ENCODE data around the gene VPS35L.

Gene VPS35L

DNA sequence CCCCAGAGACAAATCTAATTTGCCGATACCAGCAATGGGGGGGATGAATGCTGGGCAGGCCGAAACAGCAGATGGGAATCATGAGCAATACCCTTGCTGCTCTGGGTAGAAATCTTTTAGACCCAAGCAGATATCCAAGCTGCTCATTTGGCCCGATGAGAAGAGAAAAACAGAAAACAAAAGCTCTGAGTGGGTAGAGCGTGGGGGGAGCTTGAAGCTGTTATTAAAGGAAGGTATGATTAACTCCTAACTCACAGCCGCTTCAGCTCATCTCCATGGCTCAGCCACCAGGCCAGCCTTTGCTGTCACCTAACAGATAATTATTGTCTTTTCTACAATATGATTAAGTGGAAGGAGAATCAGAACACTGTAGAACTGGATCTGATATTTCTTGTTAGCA, 58.3 kb downstream of the VPS35L start:
- TF ChIP-seq, protein P1, sequence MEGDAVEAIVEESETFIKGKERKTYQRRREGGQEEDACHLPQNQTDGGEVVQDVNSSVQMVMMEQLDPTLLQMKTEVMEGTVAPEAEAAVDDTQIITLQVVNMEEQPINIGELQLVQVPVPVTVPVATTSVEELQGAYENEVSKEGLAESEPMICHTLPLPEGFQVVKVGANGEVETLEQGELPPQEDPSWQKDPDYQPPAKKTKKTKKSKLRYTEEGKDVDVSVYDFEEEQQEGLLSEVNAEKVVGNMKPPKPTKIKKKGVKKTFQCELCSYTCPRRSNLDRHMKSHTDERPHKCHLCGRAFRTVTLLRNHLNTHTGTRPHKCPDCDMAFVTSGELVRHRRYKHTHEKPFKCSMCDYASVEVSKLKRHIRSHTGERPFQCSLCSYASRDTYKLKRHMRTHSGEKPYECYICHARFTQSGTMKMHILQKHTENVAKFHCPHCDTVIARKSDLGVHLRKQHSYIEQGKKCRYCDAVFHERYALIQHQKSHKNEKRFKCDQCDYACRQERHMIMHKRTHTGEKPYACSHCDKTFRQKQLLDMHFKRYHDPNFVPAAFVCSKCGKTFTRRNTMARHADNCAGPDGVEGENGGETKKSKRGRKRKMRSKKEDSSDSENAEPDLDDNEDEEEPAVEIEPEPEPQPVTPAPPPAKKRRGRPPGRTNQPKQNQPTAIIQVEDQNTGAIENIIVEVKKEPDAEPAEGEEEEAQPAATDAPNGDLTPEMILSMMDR (IDR thresholded peaks at IDR 0.05; ENCODE audit: borderline replicate concordance, control extremely low read depth, extremely low read depth, insufficient read depth, missing control alignments), result no peak
- in situ Hi-C loops (cut with MboI; ENCODE audit: low sequenced_read_pairs, unreplicated experiment), result no loop called here
- no peak for DNase-seq (ENCODE audit: low spot score)

DNA sequence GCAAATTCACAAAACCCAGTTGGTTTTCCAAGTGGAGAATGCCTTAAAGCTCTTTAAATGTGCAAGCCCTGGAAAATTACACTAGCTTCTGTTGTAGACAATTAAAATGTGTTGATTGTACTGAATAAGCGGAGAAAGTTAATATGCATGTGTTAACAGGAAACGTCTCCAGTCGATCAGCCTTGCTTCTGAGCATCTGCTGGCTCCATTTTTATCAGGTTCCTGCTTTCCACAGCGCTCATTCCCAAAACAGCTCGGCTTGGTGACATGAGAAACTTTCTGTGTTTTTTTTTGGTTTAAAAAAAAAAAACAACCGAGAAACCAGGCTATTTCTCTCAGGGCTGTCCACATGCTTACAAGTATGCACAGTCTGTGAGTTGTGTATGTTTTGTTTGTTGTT, 60.7 kb downstream of the VPS35L start:
- TF ChIP-seq, protein P1 (IDR thresholded peaks at IDR 0.05; ENCODE audit: borderline replicate concordance, control extremely low read depth, extremely low read depth, insufficient read depth, missing control alignments), result no peak
- DNase-seq (ENCODE audit: low spot score), result no peak
- in situ Hi-C loops (cut with MboI; ENCODE audit: low sequenced_read_pairs, unreplicated experiment), result no loop called here

DNA sequence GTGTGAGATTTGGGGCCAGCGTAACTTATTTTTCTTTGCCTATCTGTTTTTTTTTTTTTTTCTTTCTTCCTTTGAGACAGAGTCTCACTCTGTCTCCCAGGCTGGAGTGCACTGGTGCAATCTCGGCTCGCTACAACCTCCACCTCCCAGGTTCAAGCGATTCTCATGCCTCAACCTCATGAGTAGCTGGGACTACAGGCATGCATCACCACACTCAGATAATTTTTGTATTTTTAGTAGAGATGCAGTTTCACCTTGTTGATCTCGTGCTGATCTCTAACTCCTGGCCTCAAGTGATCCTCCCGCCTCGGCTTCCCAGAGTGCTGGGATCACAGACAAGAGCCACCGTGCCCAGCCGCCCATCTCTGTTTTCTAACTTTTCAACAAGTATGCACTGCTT, 63.4 kb downstream of the VPS35L start:
- DNase-seq (ENCODE audit: low spot score), result no peak
- TF ChIP-seq, protein P1 (IDR thresholded peaks at IDR 0.05; ENCODE audit: borderline replicate concordance, control extremely low read depth, extremely low read depth, insufficient read depth, missing control alignments), result no peak
- in situ Hi-C loops (cut with MboI; ENCODE audit: low sequenced_read_pairs, unreplicated experiment), result no loop called here

DNA sequence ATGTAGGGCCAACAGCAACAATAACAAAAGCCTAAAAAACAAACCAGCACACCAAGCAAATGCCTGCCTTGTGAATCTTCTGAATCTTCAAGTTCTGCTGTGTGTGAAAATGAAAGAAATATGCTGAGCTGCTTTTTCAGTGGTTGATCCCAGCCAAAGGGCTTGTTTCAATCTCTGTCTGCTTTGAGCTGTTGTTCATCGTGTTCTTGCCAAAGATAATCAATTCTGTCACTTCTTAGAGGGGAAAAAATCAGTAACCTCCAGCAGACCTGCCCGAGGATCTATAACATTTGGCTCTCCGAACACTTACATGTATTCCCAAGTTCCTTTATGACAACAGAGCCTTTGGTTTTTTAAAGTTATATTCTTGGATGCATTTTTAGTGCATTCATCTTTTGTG, 65.9 kb downstream of the VPS35L start:
- in situ Hi-C loops (cut with MboI; ENCODE audit: low sequenced_read_pairs, unreplicated experiment), result no loop called here
- TF ChIP-seq, protein P1 (IDR thresholded peaks at IDR 0.05; ENCODE audit: borderline replicate concordance, control extremely low read depth, extremely low read depth, insufficient read depth, missing control alignments), result no peak
- DNase-seq (ENCODE audit: low spot score), result no peak

DNA sequence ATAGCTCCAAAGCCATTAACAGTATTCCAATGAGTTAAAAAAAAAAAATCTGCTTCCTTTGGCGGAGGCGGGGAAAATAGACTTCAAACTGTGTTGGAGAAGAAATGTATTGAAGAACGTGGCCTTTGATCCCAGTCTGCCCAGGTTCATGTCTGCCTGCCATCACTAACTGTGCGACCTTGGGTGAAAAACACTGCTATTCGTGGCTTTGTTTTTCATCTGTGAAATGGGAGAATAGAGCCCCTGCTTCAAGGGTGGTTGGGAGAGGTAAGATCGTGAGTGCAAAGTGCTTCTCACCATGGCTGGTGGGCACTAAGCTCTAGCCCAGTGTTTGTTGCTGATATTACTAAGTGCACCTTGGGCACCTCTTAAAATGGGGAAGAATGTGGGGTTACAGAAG, 69.5 kb downstream of the VPS35L start:
- TF ChIP-seq, protein P1 (IDR thresholded peaks at IDR 0.05; ENCODE audit: borderline replicate concordance, control extremely low read depth, extremely low read depth, insufficient read depth, missing control alignments), result no peak
- in situ Hi-C loops (cut with MboI; ENCODE audit: low sequenced_read_pairs, unreplicated experiment), result no loop called here
- DNase-seq (ENCODE audit: low spot score), result no peak

DNA sequence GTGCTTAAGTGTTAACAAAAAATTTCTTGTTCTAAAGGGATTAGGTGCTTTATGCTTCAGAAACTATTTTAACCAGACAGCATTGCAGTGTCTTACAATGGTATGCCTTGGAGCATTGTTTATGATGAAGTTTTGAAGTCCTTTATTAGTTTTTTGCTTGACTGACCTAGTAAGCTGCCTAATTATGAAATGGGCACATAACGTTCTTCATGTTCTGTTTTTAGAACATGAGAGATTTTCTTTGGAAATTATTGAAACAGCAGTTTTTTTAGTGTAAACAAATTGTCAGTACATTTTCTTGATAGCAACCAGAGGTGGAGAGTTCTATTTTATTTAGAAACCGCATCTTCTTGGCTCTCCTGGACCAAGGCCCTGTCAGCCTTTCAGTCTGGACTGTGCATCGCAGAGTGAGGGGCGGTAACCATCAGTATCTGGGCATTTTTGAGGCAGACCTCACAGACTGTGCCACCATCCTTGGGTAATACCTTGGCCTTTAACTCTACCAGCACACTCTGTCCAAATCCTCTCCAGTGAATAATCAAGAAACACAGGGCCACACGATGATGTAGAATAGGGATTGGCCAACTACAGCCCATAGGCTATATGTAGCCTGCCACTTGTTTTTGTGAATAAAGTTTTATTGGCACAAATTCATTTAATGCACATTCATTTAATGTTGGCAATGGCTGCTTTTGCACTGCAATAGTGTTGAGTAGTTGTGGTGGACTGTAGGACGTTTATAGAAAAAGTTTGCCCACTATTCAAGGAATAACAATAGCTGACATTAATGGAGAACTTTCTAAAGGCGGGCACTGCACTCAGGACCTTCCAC, 81.1 kb downstream of the VPS35L start:
- in situ Hi-C loops (cut with MboI; ENCODE audit: low sequenced_read_pairs, unreplicated experiment), result no loop called here
- TF ChIP-seq, protein P1 (IDR thresholded peaks at IDR 0.05; ENCODE audit: borderline replicate concordance, control extremely low read depth, extremely low read depth, insufficient read depth, missing control alignments), result no peak
- DNase-seq (ENCODE audit: low spot score), result no peak
